Memory B cell (primary cell): ENCODE results near the gene PLA2G6.
A peak's percentile ranks its signal among the peaks of the same experiment; 100 is the strongest.

ENCODE experiments used
- ATAC-seq: fragments of 150-1000 bp; cut with Tn5 transposase; 2 replicates; pipeline ENCODE4 v1.10.0; 2021; ENCODE audit warnings: low read depth, mild to moderate bottlenecking, moderate library complexity
- DNase-seq, 2 donors: peaks; one replicate each; pipeline ENCODE4 v3.0.0; 2022; ENCODE audit warnings: low spot score in 2 of 2
- H3K27ac Mint-ChIP-seq: one replicate; pipeline ENCODE4 v1.8.0; 2022; ENCODE audit warnings: mild to moderate bottlenecking, moderate library complexity, mixed read lengths
- H3K27me3 Mint-ChIP-seq: one replicate; pipeline ENCODE4 v1.8.0; 2022; ENCODE audit warnings: mixed read lengths
- H3K36me3 Mint-ChIP-seq: one replicate; pipeline ENCODE4 v1.8.0; 2022; ENCODE audit warnings: mild to moderate bottlenecking, mixed read lengths
- H3K4me1 Mint-ChIP-seq: one replicate; pipeline ENCODE4 v1.8.0; 2022; ENCODE audit warnings: mixed read lengths
- H3K4me3 Mint-ChIP-seq: one replicate; pipeline ENCODE4 v1.8.0; 2022; ENCODE audit warnings: mild to moderate bottlenecking, moderate library complexity, mixed read lengths
- H3K9me3 Mint-ChIP-seq: one replicate; pipeline ENCODE4 v1.8.0; 2022; ENCODE audit warnings: mixed read lengths

Gene PLA2G6

DNA sequence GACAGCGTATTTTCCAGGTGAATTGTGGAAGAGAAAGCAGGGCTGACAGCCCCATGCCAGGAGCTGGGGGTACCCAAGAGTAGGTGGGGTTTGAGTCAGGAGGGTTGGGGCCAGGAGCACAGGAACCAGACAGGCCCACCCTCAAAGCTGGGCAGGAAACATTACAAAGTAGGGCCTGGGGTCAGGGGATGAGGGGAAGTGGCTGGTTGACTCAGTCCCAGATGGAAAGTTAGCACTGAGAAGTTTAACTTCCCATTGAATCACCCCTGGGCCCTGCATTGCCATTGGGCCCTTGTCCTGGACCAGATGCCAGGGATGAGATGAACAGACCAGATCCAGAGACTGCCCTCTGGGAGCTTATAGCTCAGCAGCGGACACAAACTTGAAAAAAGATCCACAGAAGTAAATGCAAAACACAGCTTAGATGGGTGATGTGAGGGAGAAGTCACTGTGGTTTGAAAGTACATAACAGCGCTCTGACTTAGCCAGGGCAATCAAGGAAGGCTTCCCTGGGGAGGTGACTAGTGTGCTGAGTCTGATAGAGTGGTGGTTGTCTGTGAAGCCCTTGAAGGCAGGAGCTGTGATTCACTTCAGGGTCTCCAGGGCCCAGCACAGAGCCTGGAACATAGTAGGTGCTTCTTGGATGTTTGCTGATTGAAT is 22.4 kb upstream of the PLA2G6 start:
- H3K9me3 Mint-ChIP-seq: no peaks in the 10 kb centered on the region
- H3K4me1 Mint-ChIP-seq: peaks cover 38% of the 10 kb centered on the region
- ATAC-seq (no peak), DNase-seq (no peak)
- peak overlapping the region; percentile 27 for H3K4me3 Mint-ChIP-seq
- H3K27me3 Mint-ChIP-seq: no peaks in the 10 kb centered on the region
- H3K27ac Mint-ChIP-seq: peak overlapping the region; percentile 68
- H3K36me3 Mint-ChIP-seq: no peaks in the 10 kb centered on the region

- no peaks in the 10 kb centered on the region for H3K36me3 Mint-ChIP-seq
- no peak for ATAC-seq
- peaks cover 34% of the 10 kb centered on the region for H3K4me1 Mint-ChIP-seq
- no peaks in the 10 kb centered on the region for H3K9me3 Mint-ChIP-seq
- H3K4me3 Mint-ChIP-seq: peak overlapping the region; percentile 88
- no peaks in the 10 kb centered on the region for H3K27me3 Mint-ChIP-seq
- peak in 1 of 2 donors; percentile 46 for DNase-seq
- peak overlapping the region; percentile 73 for H3K27ac Mint-ChIP-seq
Measured at GRCh38 chr22:38203090-38203810, 21.6 kb upstream of the PLA2G6 start.

DNA sequence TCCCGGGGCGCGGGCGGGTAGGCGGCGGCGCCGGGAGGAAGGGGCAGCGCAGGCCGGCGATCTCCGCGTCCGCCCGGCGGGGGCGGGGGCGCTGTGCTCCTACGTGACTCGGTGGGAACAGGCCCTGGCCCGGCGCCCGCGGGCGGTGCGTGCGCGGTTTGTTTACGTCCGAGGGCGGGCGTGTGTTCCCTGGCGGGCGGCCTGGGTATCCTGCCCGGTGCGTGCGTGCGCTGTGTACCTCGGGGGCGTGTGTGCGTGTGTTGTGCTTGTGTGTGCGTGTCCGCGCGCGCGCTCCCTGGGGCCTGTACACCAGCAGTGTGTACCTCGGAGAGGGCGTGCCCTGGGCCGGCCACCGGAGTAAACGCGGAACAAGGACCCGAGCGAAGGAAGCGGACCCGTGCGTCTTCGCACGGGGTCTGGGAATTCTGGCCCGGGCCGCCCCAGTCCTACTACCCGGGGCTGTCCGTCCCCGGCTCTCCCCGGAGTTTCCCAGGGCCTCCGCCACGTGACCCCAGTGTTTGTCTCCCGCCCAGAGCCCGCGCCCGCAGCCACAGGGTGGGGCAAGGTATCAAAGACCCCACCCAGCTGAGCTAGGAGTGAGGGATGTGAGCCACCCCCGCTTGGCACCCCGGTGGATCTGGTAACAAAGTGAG is 20.9 kb upstream of the PLA2G6 start:
- Mint-ChIP-seq H3K4me3 (peak overlapping the region; percentile 88), H3K27ac (peak overlapping the region; percentile 73), H3K4me1 (peaks cover 31% of the 10 kb centered on the region), H3K36me3 (no peaks in the 10 kb centered on the region), H3K27me3 (no peaks in the 10 kb centered on the region), H3K9me3 (no peaks in the 10 kb centered on the region)
- DNase-seq: peak; percentile 38 to 57
- peak; percentile 49 for ATAC-seq

GRCh38 chr22:38201711-38202436 is 20.2 kb upstream of the PLA2G6 start, which contains the start of gene MAFF:
Gene MAFF (plus strand): TSS chr22:38201994. CDS start chr22:38213854, 11,860 bp downstream.
- Mint-ChIP-seq H3K9me3 (no peaks in the 10 kb centered on the region), H3K27me3 (no peaks in the 10 kb centered on the region), H3K4me3 (peak within 1 kb of the TSS; percentile 88), H3K4me1 (peaks cover 31% of the 10 kb centered on the region), H3K27ac (peak within 1 kb of the TSS; percentile 73), H3K36me3 (no peaks in the 10 kb centered on the region)
- DNase-seq (peak; percentile 66 to 67), ATAC-seq (peak; percentile 72)

GRCh38 chr22:38201371-38201710 is 19.7 kb upstream of the PLA2G6 start:
- Mint-ChIP-seq H3K4me3 (peak overlapping the region; percentile 73), H3K4me1 (peaks cover 31% of the 10 kb centered on the region), H3K36me3 (no peaks in the 10 kb centered on the region), H3K9me3 (no peaks in the 10 kb centered on the region), H3K27ac (peak overlapping the region; percentile 56), H3K27me3 (no peaks in the 10 kb centered on the region)
- DNase-seq (no peak), ATAC-seq (no peak)

DNA sequence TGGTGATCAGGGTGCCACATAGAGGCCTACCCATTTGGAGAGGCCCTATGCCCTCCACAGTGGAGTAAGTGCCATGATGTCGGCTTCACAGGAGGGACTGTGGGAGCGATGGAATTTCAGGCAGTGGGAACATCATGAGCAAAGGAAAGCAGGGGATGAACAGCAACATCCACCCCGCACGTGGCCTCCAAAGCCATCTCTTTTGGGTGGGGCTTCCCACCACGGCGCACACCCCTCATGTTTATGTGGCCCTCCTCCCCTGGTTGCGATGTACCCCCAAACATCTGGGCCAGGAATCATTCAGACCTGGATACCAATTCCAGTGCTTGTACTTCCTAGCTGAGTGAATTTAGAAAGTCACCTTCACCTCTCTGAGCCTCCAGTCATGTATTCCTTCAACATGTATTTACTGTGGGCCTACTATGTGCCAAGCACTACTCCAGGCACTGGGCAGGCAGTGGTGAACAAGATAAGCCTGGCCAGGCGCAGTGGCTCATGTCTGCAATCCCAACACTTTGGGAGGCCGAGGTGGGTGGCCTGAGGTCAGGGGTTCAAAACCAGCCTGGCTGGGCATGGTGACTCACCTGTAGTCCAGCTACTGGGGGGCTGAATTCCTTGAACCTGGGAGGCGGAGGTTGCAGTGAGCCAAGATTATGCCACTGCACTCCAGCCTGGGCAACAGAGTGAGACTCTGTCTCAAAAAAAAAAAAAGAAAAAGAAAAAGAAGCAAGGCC is 18.4 kb upstream of the PLA2G6 start:
- H3K36me3 Mint-ChIP-seq: no peaks in the 10 kb centered on the region
- no peak overlapping the region for H3K4me3 Mint-ChIP-seq

DNA sequence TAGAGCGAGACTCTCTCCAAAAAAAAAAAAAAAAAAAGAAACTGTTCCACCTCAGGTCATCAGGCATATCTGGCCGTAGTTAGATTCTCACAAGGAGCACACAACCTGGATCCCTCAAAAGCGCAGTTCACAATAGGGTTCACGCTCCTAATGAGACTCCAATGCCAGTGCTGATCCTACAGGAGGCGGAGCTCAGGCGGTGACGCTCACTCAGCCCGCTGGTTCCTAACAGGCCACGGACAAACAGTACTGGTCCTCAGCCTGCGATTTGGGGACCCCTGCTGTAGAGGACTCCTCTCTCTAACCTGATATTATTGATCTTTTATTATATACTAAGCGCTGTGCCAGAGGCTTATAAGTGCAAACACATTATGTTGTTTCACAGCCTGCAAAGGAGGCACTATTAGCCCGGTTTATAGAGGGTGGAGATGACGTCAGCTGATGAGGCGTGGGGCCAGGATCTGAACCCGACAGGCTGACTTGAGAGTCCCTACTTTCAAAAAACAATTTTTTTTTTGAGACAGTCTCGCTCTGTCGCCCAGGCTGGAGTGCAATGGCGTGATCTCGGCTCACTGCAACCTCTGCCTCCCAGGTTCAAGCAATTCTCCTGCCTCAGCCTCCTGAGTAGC is 15.3 kb upstream of the PLA2G6 start:
- no peak for ATAC-seq
- Mint-ChIP-seq H3K4me3 (no peak overlapping the region), H3K27me3 (peaks cover 4% of the 10 kb centered on the region)

More for the DNA sequence above, 18.4 kb upstream of the PLA2G6 start:
- DNase-seq (no peak), ATAC-seq (no peak)
- Mint-ChIP-seq H3K9me3 (no peaks in the 10 kb centered on the region), H3K4me1 (peaks cover 31% of the 10 kb centered on the region), H3K27me3 (no peaks in the 10 kb centered on the region), H3K27ac (no peak overlapping the region)

DNA sequence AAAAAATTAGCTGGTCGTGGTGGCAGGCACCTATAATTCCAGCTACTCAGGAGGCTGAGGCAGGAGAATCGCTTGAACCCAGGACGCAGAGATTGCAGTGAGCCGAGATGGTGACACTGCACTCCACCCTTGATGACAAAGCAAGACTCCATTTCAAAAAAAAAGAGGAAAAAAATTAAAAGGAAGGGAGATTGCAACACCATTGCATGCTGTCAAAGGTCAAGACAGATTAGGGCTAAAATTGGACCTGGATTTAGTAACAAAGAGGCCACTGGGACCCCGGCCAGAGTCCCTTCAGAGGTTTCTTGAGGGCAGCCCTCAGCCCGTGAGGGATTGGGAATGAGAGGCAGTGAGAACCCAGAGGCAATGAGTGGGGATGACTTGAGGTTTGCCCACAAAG is 11.9 kb upstream of the PLA2G6 start:
- Mint-ChIP-seq H3K27me3 (peaks cover 11% of the 10 kb centered on the region), H3K27ac (no peak overlapping the region), H3K36me3 (peaks cover 2% of the 10 kb centered on the region), H3K4me3 (no peak overlapping the region), H3K9me3 (peaks cover 1% of the 10 kb centered on the region), H3K4me1 (peaks cover 4% of the 10 kb centered on the region)
- DNase-seq: no peak
- ATAC-seq: no peak

More for the DNA sequence above, 15.3 kb upstream of the PLA2G6 start:
- Mint-ChIP-seq H3K9me3 (no peaks in the 10 kb centered on the region), H3K27ac (no peak overlapping the region), H3K36me3 (no peaks in the 10 kb centered on the region), H3K4me1 (peaks cover 18% of the 10 kb centered on the region)
- DNase-seq: no peak

DNA sequence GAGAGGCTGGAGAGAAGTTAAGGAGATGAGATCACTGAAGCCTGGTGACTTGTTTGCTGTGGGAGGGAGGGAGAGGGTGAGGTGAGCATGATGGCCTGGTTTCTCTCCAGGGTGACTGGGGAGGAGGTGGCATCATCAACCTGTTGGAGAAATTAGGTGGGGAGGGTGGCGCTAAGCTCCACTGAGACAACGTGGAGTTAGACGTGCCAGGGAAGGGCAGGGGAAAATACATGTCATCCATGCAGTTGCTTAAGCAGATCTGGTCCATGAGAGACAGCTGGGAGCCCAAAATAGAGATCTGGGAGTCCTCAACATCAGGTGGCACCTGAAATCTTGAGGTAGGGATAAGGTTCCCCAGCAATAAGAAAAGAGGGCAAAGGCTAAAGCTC is 10.8 kb upstream of the PLA2G6 start:
- peaks cover 4% of the 10 kb centered on the region for H3K36me3 Mint-ChIP-seq
- H3K27ac Mint-ChIP-seq: no peak overlapping the region
- ATAC-seq: no peak
- peaks cover 4% of the 10 kb centered on the region for H3K4me1 Mint-ChIP-seq
- peaks cover 1% of the 10 kb centered on the region for H3K9me3 Mint-ChIP-seq
- no peak overlapping the region for H3K4me3 Mint-ChIP-seq
- DNase-seq: no peak
- peaks cover 12% of the 10 kb centered on the region for H3K27me3 Mint-ChIP-seq

DNA sequence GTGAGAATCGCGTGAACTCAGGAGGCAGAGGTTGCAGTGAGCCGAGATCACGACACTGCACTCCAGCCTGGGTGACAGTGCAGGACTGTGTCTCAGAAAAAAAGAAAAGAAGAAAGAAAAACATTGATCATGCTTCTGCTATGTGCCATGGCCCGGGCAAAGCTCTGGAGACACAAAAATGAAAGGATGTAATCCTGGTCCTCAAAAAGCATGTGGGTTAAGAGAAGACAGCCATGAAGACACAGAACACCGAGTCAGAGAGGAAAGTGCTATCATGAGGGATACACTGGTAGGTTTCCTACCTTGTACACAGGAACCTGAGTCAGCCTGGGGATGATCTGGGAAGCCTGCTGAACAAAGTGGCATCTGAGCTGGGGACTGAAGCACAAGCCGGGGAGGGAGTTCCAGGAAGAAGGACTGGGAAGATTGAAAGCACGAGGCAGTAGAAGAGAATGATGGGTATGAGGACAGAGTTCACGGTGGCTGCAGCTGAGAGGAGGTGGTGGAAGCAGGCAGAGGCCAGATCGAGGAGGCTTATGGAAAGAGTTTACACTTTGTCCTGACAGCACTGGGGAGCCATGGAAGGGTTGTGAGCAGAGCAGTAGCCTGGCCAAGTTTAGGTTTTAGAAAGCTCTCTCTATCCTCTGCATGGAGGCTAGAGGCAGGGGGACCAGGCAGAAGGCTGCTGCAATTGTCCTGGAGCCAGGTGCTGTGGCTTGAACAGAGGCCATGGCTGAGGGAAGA is 10.3 kb upstream of the PLA2G6 start:
- no peak overlapping the region for H3K27ac Mint-ChIP-seq

GRCh38 chr22:38191055-38191454 is 9.4 kb upstream of the PLA2G6 start:
- DNase-seq (no peak), ATAC-seq (no peak)
- H3K9me3 Mint-ChIP-seq: peaks cover 1% of the 10 kb centered on the region
- no peak overlapping the region for H3K4me3 Mint-ChIP-seq
- no peak overlapping the region for H3K27ac Mint-ChIP-seq
- peaks cover 18% of the 10 kb centered on the region for H3K27me3 Mint-ChIP-seq
- peaks cover 4% of the 10 kb centered on the region for H3K36me3 Mint-ChIP-seq
- H3K4me1 Mint-ChIP-seq: peaks cover 4% of the 10 kb centered on the region

More for the DNA sequence above, 10.3 kb upstream of the PLA2G6 start:
- Mint-ChIP-seq H3K9me3 (peaks cover 1% of the 10 kb centered on the region), H3K4me3 (no peak overlapping the region), H3K4me1 (peaks cover 4% of the 10 kb centered on the region), H3K27me3 (peaks cover 12% of the 10 kb centered on the region), H3K36me3 (peaks cover 4% of the 10 kb centered on the region)
- ATAC-seq (no peak), DNase-seq (no peak)

- ATAC-seq (no peak), DNase-seq (no peak)
- Mint-ChIP-seq H3K4me1 (peaks cover 4% of the 10 kb centered on the region), H3K27ac (no peak overlapping the region), H3K9me3 (peaks cover 1% of the 10 kb centered on the region), H3K4me3 (no peak overlapping the region), H3K36me3 (peaks cover 4% of the 10 kb centered on the region), H3K27me3 (peaks cover 18% of the 10 kb centered on the region)
Measured at GRCh38 chr22:38190581-38190980, 9.0 kb upstream of the PLA2G6 start.
